NCI-H748 (cell line): ENCODE results near the gene HECTD1.
"Not testable (repeated sequence)": the region's sequence is repeated elsewhere in the genome, so short reads cannot be mapped to it uniquely, and the experiment has no call there.

ENCODE experiments used
- DNase-seq: peaks from one replicate; lab custom pipeline; 2025; ENCODE audit not compliant: unreplicated experiment; lab: John Stamatoyannopoulos, UW

HECTD1 gene

GRCh38 chr14:31229009-31229408 lies 21.4 kb upstream of the HECTD1 start:
- DNase-seq, result no peak

DNA sequence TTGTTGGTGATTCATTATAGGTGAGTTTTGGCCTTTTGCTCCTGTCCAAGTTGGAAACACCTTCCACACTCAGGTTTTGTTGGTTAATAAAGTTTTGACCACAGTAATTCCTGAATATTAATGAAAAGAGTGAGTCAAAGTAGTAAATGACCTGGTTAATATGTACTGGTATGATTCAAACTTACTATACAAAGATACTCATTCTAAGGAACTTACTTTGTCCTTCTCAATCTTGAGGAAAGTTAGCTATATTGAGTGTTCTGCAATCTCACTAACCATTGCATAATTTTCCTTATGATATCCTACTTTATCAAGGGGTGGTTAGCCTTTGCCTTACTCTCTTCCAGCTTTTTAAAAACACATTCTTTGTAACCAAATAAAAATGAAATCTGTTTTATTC lies 20.9 kb upstream of the HECTD1 start:
- DNase-seq, result no peak

DNA sequence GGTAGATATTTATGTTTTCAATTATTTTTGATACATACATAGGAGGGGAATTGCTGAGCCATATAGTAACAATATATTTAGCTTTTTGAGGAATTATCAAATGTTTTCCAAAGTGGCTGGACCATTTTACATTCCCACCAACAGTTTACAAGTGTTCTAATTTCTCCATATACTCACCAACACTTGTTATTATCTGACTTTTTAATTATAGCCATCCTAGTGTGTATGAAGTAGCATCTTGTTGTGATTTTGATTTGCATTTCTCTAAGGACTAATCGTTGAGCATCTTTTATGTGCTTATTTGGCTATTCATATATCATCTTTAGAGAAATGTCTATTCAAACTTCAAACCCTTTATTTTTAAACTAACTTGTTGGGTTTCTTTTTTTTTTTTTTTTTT lies 17.2 kb upstream of the HECTD1 start:
- no peak for DNase-seq

- DNase-seq, result no peak
These were observed 15.7 kb upstream of the HECTD1 start for GRCh38 chr14:31223331-31223730.

GRCh38 chr14:31222834-31223233 lies 15.2 kb upstream of the HECTD1 start:
- DNase-seq, result no peak

- no peak for DNase-seq
These were observed 13.7 kb upstream of the HECTD1 start for GRCh38 chr14:31221266-31221665.

DNA sequence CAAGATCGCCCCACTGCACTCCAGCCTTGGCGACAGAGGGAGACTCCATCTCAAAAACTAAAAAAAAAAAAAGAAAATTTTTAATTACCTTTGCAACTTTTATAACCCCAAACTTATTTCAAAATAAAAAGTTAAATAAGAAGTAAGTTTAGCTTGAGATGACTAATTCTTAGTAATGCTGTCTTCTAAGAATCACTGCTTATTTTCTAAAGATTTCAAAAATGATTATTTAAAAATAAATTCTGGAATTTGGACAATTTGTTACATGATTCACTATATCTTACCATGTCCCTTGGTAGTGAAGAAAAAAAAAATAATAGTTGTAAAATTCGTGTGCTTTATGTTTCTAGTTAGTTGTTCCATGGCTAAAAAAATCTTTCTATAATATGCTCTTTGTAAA lies 11.6 kb upstream of the HECTD1 start:
- DNase-seq, result no peak

- no peak for DNase-seq
These were observed 8.8 kb upstream of the HECTD1 start for GRCh38 chr14:31216359-31216758.

GRCh38 chr14:31212893-31213292 lies 5.3 kb upstream of the HECTD1 start:
- DNase-seq, result no peak

GRCh38 chr14:31209605-31210004 lies 2.0 kb upstream of the HECTD1 start:
- DNase-seq, result no peak

DNA sequence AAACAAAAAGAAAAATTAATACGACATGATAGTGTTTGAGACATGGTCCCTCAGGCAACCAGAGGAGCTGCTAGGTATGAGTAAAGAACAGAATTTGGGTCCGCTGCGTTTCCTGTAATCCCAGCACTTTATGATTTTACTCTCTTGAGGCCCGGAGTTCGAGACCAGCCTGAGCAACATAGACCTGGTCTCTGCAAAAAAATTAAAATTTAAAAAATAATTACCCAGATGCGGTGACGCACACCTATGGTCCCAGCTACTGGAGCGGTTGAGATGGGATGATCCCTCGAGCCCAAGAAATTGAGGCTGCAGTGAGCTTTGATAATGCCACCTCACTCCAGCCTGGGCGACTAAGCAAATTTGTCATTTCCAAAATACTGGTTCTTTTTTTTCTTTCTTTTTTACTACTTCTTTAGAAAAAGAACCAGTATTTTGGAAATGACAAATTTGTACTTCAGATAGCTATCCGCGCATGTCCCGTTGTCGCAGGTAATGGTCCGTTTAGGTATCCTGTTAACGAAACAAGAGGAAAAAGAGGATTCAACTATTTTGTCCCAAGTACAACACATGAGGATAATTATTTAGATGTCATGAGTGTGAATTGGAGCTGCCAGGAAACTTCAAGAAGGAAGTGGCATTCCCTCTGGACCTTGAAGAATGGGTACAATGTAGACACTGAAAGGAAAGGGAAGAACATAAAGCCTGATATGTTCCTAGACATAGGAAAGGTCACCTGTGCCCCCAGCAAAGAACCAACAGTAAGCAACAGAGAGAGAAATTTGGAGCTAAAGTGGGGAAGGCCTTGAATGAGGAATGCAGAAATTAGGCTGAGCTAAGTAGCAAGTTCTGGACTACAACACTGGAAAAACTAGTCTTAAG lies 1.2 kb upstream of the HECTD1 start:
- peak; percentile 56 for DNase-seq

DNA sequence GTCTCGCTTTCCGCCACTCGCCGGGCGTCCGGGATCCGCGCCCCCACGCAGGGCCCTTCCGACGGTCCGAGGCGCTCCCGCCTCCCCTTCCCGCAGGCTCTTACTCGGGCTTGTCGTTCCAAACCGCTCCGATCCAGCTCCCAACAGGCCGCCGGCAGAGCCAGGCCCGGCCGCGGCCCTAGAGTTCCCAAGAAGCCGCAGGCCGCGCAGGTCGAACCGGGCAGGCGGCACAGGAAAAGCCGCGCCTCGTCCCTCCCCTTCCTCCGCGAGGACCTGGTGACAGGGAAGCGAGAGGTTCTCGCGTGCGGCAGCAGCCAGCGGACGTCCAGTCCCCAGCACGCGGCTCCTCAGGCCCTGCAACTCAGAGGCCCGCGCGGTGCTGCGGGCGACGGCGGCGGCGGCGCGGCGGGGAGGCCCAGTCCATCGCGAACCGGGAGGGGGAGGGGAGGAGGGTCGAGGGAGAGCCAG lies 272 bp downstream of the HECTD1 start:
- DNase-seq, result no peak

GRCh38 chr14:31206536-31207286 lies 882 bp downstream of the HECTD1 start:
- peak; percentile 68 for DNase-seq

DNA sequence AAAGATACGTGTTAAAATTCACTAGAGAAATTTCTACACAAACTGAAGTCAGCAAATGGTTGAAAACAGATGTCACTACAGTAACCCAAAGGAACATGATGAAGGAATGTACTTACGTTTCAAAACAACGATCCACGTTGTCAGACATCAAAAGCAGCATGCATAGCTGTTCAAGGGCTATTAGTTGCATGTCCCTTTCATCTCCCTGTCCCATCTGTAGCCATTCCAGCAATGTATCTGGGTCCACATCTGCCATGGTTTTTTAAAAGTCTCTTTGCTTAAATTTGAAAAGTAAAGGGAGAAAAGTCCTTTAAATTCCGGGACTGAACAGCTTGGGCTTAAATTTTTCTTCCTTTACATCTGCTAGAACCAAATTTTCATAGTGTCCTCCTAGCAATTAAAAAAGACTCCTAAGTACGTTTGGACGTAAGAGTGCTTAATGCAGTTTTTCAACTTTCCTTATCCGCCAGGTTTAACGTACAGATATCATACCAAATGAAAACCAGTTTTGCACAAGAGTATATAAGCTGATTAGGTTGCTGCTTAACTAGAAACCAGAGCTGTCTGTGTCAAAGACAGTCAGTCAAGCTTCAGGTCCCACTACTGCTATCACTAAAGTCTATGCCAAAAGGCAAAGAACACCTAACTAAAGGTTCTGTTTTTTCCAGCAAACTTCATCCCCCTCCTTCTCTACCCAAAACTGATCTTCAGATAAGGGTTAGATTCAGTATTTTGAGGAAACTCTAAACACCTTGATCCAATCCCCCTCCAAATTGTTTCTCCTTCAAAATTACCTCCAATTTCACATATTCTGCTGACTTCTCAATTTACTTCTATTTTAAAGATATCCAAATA lies 1.7 kb downstream of the HECTD1 start:
- DNase-seq, result peak; percentile 40

DNA sequence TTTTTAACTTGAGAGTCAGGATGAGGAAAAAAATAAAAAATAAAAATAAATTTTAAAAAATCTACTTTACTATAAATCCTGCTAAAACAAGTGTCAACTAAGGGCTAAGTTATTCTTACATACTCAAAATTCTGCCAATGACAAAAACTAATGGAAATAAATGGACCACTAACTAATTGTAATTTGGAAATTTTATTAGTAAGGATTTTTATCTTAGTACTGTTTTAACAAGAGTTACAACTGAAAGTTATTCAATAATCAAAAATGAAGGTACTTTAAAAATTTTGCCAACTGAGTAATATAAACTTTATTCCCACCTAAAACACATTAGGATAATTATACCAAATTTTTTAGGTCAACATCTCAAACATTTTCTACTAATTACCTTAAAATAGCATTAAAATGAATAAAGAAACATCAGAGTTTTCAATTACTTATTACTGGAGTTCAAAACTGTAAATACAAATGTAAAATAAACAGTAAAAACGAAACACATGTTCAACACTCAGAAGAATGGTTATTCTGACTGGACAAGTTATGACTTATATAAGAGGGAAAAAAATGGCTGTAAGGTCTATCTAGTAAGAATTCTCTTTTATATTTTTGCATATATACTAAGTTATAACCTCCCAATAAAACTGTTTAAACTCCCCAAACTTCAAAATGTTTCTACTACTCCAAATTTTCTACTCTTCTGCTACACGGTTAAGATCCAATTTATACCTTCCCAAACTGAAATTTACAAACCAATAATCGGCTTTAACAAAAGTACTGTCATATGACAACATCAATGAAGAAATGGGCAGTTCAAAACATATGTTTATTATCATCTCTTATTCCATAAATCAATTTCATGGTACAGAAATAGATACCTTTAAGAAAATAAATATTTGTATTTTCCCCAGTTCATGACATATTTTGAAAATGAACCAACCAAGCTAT lies 2.7 kb downstream of the HECTD1 start:
- DNase-seq, result no peak

DNA sequence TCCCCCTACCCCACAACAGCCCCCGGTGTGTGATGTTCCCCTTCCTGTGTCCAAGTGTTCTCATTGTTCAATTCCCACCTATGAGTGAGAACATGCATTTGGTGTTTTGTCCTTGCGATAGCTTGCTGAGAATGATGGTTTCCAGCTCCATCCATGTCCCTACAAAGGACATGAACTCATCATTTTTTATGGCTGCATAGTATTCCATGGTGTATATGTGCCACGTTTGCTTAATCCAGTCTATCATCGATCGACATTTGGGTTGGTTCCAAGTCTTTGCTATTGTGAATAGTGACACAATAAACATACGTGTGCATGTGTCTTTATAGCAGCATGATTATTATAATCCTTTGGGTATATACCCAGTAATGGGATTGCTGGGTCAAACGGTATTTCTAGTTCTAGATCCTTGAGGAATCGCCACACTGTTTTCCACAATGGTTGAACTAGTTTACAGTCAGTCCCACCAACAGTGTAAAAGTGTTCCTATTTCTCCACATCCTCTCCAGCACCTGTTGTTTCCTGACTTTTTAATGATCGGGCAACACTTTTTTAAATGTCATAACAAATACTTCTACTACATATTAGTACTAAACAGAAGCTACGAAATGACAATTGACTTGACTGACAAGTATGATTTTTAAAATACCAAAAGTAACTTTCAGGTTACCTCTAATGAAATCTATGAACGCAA lies 3.5 kb downstream of the HECTD1 start:
- not testable (repeated sequence) for DNase-seq

GRCh38 chr14:31203414-31203742 lies 4.2 kb downstream of the HECTD1 start:
- DNase-seq, result no peak

GRCh38 chr14:31201111-31201510 lies 6.5 kb downstream of the HECTD1 start:
- no peak for DNase-seq

GRCh38 chr14:31200702-31200990 lies 6.9 kb downstream of the HECTD1 start:
- DNase-seq, result no peak

DNA sequence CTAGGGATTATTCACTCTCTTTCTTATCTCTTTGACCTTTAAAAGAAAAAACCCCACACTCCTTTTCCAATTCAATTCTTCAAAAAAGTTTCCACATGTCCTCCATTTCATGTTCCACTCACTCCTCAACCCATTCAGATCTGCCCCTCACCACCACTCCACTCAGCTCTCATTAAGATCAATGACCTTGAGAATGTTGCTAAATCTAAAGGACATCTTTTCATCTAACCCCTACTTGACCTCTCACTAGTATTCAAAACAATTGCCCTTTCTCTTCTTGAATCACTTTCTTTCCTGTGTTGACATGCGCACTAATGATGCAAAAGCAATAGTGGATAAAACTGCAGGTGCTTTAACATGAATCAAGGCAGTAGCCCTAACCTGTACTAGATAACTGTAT lies 9.9 kb downstream of the HECTD1 start:
- no peak for DNase-seq
